ENCODE data around the gene NDRG2.
A peak's percentile ranks its signal among the peaks of the same experiment; 100 is the strongest.

NDRG2 gene

GRCh38 chr14:21024585-21025370, at the start of gene NDRG2:
Gene NDRG2 (minus strand): TSS chr14:21025061. CDS start chr14:21023315, 1,746 bp downstream.
- peak; percentile 76 for DNase-seq (ENCODE audit: low spot score)

GRCh38 chr14:21073921-21074320, 49.1 kb upstream of the NDRG2 start:
- no peak for DNase-seq (ENCODE audit: low spot score)

- no peak for DNase-seq (ENCODE audit: low spot score)
These were observed 48.0 kb upstream of the NDRG2 start for GRCh38 chr14:21072781-21073339.

- DNase-seq (ENCODE audit: low spot score): no peak
These were observed 47.2 kb upstream of the NDRG2 start for GRCh38 chr14:21072031-21072473.

GRCh38 chr14:21071225-21072030, 46.6 kb upstream of the NDRG2 start:
- peak; percentile 54 for DNase-seq (ENCODE audit: low spot score)

GRCh38 chr14:21070610-21071224, 45.9 kb upstream of the NDRG2 start:
- peak; percentile 26 for DNase-seq (ENCODE audit: low spot score)

- peak; percentile 26 for DNase-seq (ENCODE audit: low spot score)
These were observed 45.3 kb upstream of the NDRG2 start, which contains the start of gene ARHGEF40 for GRCh38 chr14:21070083-21070609. Gene ARHGEF40 (plus strand): TSS chr14:21070304. CDS start chr14:21070397, 93 bp downstream.

- DNase-seq (ENCODE audit: low spot score): no peak
These were observed 44.7 kb upstream of the NDRG2 start for GRCh38 chr14:21069388-21070082.

- DNase-seq (ENCODE audit: low spot score): peak; percentile 81
These were observed 43.9 kb upstream of the NDRG2 start for GRCh38 chr14:21068521-21069387.

GRCh38 chr14:21066882-21067502, 42.1 kb upstream of the NDRG2 start:
- DNase-seq (ENCODE audit: low spot score): peak; percentile 31

GRCh38 chr14:21063479-21063878, 38.6 kb upstream of the NDRG2 start:
- no peak for DNase-seq (ENCODE audit: low spot score)

- DNase-seq (ENCODE audit: low spot score): no peak
These were observed 36.4 kb upstream of the NDRG2 start for GRCh38 chr14:21061347-21061668.

GRCh38 chr14:21060614-21061346, 35.9 kb upstream of the NDRG2 start:
- no peak for DNase-seq (ENCODE audit: low spot score)

- DNase-seq (ENCODE audit: low spot score): no peak
These were observed 35.2 kb upstream of the NDRG2 start for GRCh38 chr14:21059842-21060613.

- no peak for DNase-seq (ENCODE audit: low spot score)
These were observed 34.0 kb upstream of the NDRG2 start for GRCh38 chr14:21058903-21059302.

- no peak for DNase-seq (ENCODE audit: low spot score)
These were observed 33.2 kb upstream of the NDRG2 start, which contains the start of gene RNASE8 for GRCh38 chr14:21057803-21058675. Gene RNASE8 (plus strand): TSS chr14:21057822. CDS start chr14:21057893, 71 bp downstream.

- DNase-seq (ENCODE audit: low spot score): no peak
These were observed 31.8 kb upstream of the NDRG2 start for GRCh38 chr14:21056520-21057163.
